Neural progenitor cell (in vitro differentiated cells): ENCODE results near the gene SDC4.

ENCODE experiments used
- EZH2 ChIP-seq: fragments of 200-600 bp; sonication (generic); IDR thresholded peaks from 2 replicates; pipeline ENCODE4 v1.6.1; 2017; ENCODE audit warnings: antibody characterized with exemption, mild to moderate bottlenecking, moderate library complexity
- TF ChIP-seq, protein P1 (sequence below): fragments of 200-600 bp; sonication (generic); IDR thresholded peaks from 2 replicates; pipeline ENCODE4 v1.5.1; 2017; ENCODE audit warnings: antibody characterized with exemption, mild to moderate bottlenecking

DNA sequence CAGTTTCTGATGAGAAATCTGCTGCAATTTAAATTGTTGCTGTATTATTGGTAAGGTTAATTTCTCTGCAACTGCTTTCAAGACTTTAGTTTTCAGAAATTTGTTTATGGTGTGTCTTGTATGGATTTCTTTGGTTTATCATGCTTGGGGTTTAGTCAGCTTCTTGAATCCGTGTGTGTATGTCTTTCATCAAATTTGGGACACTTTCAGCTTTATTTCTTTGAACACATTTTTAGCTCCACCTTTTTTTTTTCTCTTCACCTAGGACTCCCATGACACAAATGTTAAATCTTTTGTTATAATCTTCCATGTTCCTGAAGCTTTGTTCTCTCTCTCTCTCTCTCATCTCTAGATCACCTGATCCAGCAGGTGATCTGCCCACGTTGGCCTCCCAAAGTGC lies 43.3 kb upstream of the SDC4 start:
- TF ChIP-seq, protein P1, sequence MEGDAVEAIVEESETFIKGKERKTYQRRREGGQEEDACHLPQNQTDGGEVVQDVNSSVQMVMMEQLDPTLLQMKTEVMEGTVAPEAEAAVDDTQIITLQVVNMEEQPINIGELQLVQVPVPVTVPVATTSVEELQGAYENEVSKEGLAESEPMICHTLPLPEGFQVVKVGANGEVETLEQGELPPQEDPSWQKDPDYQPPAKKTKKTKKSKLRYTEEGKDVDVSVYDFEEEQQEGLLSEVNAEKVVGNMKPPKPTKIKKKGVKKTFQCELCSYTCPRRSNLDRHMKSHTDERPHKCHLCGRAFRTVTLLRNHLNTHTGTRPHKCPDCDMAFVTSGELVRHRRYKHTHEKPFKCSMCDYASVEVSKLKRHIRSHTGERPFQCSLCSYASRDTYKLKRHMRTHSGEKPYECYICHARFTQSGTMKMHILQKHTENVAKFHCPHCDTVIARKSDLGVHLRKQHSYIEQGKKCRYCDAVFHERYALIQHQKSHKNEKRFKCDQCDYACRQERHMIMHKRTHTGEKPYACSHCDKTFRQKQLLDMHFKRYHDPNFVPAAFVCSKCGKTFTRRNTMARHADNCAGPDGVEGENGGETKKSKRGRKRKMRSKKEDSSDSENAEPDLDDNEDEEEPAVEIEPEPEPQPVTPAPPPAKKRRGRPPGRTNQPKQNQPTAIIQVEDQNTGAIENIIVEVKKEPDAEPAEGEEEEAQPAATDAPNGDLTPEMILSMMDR: no peak
- TF ChIP-seq EZH2: no peak
